NT2/D1 (cell line): Measurements from ENCODE around the gene SLFN12L.

Experiments
- SUZ12 ChIP-seq: IDR thresholded peaks from 2 replicates; pipeline ENCODE4 v1.6.1; 2011; ENCODE audit not compliant: insufficient read length, insufficient read depth; ENCODE audit errors: extremely low read depth
- YY1 ChIP-seq: IDR thresholded peaks from 2 replicates; pipeline ENCODE4 v1.6.1; 2011; ENCODE audit not compliant: insufficient read length, insufficient read depth
- ZNF274 ChIP-seq: IDR thresholded peaks from 2 replicates; pipeline ENCODE4 v1.6.1; 2011; ENCODE audit warnings: mild to moderate bottlenecking, low read depth, low read length

DNA sequence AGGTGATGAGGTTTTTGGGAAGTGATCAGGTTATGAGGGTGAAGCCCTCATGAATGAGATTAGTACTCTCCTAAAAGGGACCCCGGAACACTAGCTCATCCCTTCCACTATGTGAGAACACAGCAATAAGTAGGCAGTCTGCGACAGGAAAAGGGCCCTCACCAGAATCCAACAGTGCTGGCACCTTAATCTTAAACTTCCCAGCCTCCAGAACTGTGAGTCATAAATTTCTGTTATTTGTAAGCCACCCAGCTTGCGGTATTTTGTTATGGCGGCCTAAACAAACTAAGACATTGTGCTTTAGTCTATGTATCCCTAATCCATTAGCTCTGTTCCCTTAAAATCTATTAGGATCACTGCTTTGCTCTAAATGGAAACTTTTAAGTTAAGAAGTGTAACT is 113.7 kb downstream of the SLFN12L start:
- no peak for TF ChIP-seq ZNF274
- TF ChIP-seq SUZ12, result no peak
- no peak for TF ChIP-seq YY1
